ENCODE measurements around the gene PTPN2.

- no peak for TF ChIP-seq CTCF (IDR thresholded peaks at IDR 0.05 in 4 of 5, conservative IDR thresholded peaks at IDR 0.05 in 1 of 5)
- no peak for TF ChIP-seq POLR2A (IDR thresholded peaks at IDR 0.05)
Observed at GRCh38 chr18:12750076-12750714, 133.8 kb downstream of the PTPN2 start.
